HG03196 (cell line): Measurements from ENCODE around the gene PPP2R5D.

ENCODE experiments used
- ATAC-seq: cut with Tn5 transposase; IDR thresholded peaks from one replicate; pipeline ENCODE4 v1.9.1; 2021; ENCODE audit not compliant: unreplicated experiment

The PPP2R5D gene

DNA sequence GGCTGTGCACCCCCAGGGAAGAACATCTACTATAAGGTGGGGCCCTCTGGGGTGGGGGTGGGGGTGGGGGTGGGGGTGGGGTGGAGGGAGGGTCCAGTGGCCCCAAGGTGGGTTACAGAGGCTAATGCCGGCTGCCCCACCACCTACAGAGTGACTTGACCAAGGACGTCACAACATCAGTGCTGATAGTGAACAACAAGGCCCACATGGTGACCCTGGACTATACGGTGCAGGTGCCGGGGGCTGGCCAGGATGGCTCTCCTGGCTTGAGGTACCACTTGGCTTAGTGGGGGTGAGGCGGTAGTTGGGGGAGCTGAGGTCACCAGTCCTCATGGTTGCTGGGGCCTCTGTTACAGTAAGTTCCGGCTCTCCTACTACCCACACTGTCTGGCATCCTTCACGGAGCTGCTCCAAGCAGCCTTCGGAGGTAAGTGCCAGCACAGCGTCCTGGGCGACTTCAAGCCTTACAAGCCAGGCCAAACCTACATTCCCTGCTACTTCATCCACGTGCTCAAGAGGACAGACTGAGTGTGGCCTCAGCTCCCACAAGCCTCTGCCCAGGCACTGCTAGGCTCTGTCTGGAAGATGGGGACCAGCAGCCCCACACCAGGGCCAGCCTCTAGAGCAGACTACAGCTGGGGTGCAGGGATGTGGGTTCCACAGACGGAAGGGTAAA, 21.1 kb upstream of the PPP2R5D start:
- ATAC-seq = no peak

DNA sequence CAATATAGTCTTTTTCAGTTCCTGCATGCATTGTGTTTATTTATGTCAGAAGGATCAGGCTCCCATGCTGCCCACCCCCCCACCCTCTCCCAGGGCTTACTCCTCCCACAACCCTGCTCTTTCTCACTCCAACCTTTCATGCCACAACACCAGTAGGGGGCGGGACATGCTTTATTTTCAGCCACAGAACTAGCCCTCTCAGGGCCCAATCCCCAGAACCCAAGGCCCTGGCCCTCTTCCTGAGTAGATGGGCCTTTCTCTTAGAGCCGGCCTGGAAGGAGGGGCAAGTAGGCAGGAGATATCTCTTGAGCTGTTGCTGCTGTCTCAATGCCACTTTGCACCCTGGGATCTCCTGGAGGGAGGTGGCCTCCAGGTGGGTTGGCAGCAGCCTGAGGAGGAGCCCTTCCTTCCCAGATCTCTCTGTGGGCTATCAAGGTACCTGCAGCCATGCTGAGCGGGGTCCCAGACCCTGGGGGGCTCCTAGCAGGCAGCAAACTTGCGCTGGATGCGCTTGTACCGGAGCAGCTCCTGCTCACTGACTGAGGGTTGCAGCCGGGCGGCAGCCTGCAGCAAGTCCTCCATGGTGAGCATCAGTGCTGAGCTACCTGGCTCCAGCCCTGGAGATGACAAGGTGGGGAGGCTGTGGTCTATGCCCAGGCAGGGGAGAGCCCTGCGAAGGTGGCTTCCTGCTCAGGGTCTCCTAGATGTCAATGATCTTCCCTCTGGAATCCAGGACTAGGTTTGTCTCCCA, 20.3 kb upstream of the PPP2R5D start:
- no peak for ATAC-seq

DNA sequence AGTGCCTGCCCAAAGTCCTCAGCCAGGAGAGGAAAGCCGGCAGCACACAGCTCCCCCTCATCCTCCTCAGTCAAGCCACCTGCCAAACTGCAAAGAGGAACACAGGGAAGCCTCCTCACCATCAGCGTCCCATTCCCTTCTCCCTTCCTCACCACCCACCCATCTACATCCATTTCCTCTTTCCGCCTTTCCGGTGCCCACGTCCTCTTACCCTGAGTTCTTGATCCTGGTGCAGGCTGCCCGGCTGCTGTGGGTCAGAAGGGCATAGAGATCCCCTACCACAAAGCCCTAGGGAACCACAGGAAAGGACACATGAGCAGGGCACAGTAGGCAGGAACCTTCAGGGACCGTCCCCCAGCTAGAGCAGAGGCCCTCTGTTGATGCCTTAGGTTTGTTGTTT, 17.8 kb upstream of the PPP2R5D start:
- no peak for ATAC-seq

DNA sequence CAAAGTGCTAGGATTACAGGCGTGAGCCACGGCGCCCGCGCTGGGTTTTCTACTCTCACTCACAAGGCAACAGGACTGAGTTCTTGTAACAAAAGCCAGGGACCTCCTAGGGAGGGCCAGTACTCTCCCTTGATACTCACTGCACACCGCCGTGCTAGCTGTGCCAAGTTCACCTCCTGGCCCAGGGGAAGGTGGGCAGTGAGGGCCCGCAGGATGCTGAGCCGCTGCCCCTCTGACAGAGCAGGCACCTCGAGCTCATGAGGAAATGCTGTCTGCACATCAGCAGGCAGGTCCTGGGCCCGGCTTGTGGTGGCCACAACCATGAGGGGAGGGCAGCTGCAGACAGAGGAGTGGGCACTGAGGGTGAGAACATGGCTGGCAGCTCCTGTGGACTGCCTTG, 17.1 kb upstream of the PPP2R5D start:
- ATAC-seq = no peak

DNA sequence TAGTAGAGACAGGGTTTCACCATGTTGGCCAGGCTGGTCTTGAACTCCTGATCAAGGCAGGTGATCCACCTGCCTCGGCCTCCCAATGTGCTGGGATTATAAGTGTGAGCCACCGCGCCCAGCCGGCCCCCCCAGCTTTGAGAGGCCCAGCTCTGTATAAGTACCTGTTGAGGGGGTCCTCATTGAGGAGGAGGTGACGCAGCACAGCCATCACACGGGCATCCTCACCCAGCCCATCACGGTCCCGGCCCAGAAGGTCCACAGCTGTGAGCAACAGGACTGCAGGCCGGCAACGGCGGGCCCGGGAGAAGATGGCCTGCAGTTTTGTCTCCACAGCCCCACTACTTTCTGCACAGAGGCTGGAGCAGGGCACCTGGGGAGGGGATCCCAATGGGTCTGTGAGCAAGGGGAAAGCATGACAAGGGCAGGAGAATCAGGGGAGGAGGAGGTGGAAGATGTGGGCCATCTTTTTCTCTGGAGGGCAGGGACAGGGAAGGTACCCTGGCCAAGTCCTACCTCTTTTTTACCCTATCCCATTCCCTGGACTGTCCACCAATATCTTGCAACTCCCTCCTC, 16.2 kb upstream of the PPP2R5D start:
- no peak for ATAC-seq

DNA sequence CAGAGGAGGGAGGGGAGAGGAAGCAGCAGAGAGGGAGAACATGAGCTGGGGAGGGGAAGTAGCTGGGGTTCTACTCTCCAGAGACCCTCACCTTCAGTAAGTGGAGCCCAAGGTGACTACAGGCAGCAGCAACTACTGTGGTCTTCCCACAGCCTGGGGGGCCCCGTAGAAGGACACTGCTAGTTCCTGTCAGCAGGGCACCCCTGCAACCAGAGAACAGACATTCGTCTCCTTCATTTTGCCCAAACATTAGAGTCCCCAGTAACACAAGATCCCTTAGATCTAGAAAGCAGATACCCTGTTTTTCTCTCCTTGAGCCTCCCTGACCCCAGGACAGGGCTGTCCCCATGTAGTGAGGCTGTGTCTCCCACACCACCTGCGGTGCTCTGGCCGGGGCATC, 15.6 kb upstream of the PPP2R5D start:
- no peak for ATAC-seq

DNA sequence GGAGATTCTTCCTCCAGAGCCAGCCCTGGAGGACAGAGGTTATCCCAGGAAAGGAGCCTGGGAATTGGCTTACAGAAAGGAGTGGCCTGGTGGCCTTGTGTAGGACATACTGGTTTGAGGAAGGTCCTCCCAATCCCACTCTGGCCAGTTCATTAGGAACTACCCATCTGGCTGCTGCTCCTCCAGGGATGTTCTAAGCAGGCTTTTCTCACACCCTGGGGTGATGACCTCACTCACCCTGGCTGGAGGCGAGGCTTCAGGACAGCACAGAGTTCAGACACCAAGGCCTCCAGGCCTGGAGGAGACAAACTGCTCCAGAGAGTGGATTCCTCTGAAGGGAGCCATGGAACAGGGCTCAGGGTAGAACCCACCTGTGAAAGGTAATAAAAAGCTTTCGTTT, 14.9 kb upstream of the PPP2R5D start:
- no peak for ATAC-seq

DNA sequence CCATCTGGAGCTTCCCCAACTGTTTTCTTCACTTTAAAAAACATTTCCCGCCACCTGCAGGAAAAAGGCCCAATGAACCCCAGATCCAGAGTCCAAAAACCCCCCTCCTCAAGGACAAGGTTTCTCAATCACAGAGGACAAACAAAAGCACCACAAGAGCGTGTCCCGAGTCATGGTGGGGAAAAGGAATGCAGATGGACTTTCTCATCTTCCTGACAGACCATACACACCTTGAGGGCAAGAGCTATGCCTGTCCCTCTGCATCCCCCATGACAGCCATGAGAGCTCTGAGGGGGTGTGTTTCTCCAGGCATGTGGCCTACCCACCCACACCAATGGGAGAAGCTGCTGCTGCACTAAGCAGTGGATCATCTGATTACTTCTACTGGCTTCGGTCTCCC, 14.4 kb upstream of the PPP2R5D start:
- ATAC-seq = no peak

DNA sequence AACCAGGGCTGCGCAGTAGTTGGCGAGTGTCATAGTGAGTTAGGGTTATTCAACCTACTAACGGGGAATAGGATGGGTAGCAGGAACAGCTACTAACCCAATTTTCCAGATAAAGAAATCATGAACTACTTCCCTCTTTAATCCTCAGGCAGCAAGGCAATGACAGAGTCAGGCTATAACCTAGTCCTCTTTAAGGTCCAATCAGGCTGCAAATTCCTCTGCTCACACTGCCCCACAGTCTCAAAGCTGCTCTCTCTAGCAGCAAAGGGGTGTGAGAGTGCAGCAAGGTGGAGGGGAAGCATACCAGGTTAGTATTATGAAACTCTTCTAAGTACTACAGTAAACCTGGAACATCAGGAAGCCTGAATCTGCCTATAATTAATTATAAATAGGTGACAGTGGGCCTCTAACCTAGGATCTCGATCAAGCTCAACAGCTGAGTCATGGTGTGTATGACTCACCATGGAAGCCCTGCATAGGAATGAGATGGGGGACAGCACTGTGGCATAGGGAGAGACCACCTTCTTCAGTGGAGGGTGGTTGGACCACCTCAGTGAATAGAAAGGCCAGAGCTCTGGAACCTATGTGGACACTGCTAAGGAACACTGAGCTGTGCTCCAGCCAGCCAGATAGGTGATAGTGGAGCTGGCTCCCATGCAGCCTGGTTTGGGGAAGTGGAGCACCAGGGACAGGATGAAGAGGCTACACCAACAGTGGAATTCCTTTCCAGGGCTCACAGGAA, 13.3 kb upstream of the PPP2R5D start:
- no peak for ATAC-seq

DNA sequence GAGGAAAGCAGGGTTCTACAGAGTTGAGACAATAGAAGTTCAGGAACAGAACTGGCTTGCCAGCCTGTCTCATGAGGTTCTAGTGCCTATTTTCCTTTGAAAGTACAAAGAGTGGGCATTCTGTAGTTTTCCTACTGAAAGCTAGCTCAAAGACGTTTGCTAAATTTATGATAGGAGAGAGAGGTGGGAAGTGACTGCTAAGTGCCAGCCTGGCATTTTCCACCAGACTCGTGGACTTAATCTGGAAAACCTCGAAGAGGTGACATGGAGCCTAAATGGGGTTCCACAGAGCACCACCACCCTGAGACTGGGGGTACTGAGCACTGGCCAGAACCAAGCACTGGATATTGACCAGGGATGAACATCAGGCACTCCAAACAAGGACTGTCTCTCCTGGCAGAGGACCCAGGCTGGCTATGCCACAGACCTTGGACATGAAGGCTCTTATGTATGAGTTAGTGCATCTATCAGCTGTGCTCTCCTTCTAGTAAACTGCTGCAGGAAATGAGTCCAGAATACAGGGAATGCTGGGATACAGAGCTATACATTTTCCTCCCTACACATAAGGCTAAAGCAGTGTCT, 12.5 kb upstream of the PPP2R5D start:
- ATAC-seq = no peak

DNA sequence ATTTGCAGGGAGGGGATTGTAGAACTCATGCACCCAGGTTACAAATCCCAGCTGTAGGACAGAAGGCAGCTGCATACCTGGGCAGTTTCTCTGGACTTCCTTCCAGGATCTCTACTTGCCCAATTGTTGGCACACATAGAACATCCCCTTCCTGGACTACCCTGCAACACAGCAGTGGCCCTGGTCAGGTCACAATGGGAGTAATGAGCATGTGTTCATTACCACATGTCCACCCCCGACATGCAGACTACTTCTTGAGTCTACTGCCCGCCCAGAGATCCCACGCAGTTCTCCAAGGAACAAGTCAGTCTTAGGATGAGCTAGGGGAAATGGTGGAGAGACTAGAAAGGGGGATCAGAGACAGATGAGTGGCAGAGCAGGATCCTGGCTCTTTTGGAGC, 10.4 kb upstream of the PPP2R5D start:
- no peak for ATAC-seq

DNA sequence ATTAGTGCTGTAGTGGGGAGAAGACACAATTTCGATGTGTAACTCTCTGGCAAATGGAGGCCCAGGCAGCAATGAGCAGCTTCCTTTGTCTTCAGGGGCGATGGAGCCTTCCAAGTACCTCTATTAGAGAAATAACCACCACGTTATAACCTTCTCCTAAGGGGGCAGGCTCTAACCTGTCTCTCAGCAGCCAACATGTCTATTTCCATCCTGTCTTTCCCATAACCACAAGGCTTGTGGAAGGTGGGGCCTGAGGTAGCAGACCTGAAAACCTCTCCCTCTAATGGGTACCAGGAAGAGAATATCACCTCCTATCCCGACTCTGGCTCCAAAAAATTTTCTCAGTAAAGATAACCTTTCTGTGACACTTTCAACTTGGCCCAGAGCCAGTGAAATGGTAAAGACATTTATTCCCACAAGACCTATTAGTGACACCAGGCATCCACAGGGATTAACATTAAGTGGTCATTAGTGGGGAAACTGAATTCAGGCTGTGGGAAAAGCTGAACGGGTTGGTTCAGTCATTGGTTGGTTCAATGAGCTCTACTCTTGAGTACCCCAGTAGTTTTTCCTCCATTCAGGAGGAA, 9.4 kb upstream of the PPP2R5D start:
- ATAC-seq = no peak

DNA sequence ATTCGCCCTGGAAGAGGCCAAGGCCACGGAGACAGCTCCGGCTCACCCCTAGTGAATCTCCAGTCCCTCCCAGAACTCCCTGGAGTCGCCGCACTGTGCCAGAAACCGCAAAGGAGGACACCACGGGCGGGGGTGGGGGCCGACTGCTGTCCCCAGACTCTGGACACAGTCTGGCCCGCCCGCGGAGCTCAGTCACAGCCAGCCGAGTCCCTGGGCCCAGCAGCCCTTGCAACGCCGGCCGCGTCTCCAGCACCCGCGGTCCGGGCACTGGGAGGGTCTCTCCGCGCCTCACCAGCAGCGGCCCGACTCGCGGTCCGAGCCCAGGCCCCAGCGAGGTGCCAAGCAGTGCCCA, 5.9 kb upstream of the PPP2R5D start:
- ATAC-seq = peak; percentile 14

DNA sequence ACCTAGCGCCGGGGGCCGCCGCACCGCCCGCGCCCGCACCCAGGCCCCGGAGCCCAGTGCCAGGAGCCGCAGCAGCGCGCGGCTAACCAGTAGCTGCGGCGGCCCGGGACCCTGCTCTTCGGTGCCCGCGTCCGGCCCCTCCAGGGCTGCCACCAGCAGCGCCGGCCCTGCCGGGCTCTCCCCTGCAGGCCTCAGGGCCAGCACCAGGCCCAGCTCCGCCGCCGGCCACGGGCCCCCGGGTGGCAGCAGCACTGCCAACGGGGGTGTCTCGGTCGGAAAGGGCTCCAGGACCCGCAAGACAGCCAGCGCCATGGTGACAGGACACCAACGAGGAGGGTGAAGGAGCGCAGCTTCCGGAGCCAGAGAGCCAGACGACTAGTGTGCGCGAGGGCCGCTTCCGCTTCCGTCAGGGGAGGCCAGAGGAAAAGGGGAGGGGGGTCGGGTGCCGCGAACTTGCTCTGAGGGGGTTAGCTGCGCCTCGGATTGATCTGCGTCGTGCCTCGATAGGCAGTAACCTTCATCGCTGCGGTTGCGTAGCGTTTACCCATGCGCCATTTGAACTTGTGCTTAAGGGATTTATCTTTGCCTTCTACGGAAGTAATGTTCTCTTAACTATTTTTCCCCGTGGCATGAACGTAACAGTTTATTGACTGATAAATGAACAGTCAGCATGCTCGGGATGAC, 5.4 kb upstream of the PPP2R5D start, which contains the start of gene PEX6:
PEX6 (minus strand) TSS at position 343 of the 684 bp plus-strand sequence; CDS start at position 312, 31 bp downstream.
- peak; percentile 75 for ATAC-seq

DNA sequence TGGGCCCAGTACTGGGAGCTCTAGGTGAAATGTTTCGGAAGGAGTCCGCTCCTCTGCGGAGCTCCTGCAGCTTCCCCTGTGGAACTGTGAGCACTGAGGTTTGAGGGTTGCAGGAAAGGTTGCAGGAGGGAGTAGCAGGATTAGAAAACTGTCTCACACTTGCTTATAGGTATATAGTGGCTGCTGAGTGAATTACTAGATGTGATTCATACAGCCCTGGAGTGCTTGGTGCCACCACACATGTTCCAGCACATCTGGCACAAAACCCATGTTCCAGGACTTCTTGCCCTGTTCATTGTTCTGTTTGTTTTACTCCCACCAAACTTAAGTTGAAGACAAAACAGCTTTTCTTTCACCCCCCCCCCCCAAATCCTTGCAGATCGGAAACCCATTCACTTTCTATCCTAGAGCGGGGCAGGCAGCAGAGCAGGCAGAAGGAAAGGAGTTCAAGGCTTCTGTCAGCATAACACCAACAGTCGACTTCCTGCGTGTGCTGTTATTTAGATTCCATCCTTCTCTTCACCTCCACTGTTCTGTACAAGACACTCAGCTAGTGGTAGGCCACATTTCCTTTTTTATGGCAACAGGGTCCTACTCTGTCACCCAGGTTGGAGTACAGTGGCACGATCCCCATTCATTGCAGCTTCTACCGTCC, 4.7 kb upstream of the PPP2R5D start:
- no peak for ATAC-seq

DNA sequence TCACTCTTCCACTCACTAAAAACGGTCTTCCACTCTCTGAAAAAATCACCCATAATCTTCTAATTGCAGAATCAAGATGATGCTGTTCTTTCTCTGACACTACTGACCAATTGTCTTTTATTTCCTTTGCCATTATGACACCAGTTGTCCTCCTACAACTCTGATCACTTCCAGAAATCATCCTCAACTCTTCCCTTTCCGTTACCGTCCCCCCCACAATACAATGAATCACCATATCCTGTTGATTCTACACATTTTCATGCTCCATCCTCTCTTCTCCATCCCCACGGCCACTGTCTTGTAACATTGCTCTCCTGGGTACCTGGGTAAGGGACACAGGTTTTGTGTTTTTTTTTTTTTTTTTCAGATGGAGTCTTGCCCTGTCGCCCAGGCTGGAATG, 2.5 kb upstream of the PPP2R5D start:
- no peak for ATAC-seq

DNA sequence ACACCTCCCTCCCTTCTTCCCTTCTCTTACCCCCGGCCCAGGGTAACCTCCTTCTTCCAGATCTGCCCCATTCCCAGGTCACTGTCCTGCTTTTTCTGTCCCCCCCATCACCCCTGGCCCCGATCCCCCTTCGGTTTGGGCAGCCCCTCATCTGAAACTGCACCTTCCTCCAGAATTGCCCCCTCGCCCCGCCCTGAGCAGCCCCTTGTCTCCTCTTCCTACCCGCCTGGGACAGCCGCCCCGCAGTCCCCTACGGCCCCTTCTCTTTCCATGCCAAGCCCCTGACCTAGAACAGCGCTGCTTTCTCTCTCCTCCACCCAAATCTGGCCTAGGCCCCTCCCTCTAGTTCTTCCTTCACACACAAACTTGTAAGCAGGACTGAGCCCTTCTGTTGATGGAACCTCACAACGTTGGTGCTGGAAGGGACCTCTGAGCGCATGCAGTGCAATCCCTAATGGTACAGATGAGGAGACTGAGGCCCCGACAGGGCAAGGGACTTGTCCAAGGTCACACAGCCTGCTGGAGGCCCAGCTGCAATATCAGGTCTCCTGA, 630 bp downstream of the PPP2R5D start:
- ATAC-seq = no peak

DNA sequence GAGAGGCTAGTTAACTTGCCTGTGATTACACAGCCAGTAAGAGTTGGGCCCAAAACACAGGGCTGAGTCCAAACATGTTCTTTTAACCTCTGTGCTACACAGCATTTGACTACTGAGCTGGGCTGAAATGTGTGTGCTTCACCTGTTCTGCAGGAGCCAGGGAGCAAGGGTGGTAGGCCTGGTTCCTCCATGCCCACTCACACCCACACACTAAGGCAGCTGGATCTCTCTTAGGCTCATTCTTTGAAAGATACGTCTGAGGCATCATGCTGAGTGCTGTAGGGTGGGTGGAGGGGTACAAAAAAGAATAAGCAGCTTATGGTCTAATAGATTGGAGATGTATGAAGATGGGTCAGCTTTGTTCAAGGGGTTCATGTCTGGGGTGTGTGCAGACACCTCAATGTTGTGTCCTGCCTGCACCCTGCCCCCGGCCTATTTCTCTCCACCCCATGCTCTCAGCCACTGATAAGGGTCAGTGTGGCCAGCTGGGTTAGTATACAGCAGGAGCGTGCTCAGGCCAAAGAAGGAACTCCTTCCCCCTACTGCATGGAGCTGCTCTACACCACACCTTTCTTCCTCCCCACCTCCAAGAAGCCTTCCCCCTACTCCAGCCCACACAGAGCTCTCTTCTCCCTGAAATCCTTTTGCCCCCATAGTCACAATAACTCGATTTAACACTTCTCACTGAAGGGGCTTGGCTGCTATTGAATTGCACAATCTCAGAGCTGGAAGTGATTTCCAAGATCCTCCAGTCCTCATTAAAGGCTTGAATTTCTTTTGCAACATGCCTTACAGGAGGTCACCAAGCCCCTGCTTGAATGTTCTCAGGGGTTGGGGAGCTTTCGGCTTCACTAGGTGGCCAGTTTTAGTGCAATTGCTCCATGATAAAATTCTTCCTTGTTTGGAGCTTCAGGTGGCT, 3.4 kb downstream of the PPP2R5D start:
- no peak for ATAC-seq
